COLO829 (cell line): ENCODE results near the gene PLXND1.

ENCODE experiments used
- DNase-seq: peaks from one replicate; pipeline ENCODE4 v3.0.0; 2012; ENCODE audit warnings: low spot score

The PLXND1 gene

DNA sequence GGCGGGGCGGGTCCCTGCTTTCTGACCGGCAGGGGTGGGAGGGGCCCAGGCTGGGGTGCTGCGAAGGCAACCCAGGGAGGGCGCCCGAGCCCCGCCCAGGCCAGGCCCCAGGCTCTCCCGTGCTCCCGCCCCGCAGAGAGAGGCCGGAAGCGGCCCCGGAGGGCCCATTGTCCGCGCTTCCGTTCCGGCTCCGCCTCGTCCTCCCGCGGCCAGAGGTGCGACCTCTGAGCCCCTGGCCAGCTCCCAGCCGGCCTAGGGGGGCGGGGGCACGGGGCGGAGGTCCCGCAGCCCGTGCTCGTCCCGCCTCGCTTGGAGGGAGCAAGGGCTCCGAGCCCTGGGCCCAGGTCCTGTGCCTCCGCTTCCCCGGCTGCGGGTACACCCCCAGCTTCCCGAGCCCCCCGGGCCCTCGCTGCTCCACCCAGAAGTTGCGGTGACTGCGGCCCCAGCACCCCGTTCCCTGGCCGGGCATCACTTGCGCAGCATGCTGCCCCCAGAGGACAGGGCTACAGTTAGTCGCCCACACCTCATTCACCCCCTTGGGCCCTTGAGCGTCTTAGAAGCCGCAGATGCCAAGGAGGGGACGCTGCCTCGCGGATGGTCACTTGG lies 20.4 kb upstream of the PLXND1 start:
- peak; percentile 95 for DNase-seq

- no peak for DNase-seq
Observed at GRCh38 chr3:129625072-129625874, 18.8 kb upstream of the PLXND1 start.

DNA sequence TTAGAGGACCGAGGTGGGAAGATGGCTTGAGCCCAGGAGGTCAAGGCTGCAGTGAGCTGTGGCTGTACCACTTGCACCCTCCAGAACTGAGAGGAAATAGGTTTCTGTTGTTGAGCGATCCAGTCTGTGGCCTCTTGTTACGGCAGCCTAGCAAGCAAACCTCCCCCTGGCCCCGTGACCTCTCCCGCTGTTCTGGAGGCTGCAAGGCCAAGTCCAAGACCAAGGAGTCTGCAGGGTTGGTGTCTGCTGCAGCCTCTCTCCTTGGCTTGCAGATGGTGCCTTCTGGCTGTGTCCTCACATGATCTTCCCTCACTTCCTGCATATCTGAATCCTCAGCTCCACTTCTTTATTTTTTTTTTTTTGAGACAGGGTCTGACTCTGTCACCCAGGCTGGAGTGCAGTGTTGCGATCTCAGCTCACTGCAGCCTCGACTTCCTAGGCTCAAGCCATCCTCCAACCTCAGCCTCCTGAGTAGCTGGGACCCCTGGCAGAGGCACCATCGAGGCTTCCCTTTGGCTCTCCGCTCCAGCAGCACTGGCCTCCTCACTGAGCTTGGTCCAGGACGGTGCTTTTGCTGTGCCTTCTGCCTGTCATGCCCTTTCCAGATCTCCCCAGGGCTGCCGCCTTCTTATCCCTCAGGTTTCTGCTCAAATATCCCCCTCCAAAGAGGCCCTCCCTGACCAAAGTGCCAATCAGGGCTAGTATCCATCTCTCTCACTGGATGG lies 18.0 kb upstream of the PLXND1 start:
- no peak for DNase-seq

DNA sequence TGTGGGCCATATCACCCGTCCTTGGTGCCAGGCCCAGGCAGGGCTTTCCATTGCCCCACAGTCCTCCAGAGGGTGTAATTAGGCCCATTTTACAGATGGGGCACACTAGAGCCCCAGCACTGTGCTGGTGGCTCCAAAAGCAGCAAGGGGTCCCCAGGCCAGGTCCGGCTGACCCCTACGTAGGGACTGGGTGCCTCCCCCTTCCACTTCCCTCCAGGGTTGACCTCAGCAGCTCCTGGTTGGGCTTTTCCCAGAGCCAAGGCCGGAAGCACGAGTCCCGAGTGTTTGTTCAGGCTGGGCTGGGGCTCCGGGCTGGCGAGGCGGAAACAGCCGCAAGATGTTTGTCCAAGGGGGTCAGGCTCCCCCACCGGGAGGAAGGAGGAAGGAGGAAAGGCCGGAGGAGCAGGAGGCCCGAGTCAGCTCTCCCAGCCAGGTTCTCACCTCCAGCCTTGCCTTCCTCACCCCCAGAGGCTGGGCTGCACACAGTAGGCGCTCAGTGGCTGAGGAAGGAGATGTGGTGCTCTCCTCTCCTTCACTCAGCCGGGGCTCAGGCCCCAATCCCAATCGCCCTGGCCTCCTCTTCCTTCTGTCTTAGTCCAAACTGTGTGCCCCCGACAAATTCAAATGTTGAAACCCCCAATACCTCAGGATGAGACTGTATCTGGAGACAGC lies 17.1 kb upstream of the PLXND1 start:
- no peak for DNase-seq

DNA sequence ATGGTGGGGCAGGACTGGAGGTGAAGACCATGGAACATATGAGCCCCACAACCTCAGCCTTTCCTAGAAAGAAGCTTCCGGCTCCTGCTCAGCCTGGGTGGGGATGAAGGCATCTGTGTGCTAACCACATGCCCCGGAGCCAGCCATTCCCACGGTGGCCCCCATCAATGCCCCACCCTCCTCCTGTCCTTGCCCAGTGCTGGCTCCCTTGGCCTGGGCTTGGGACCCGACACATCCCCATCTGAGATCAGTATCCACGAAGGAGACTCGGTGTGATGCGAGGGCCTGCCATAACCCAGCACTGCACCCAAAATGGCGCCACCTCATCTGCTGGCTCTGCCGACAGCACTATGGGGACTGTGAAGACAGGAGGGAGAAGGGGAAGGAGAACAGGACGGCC lies 16.5 kb upstream of the PLXND1 start:
- DNase-seq = no peak

DNA sequence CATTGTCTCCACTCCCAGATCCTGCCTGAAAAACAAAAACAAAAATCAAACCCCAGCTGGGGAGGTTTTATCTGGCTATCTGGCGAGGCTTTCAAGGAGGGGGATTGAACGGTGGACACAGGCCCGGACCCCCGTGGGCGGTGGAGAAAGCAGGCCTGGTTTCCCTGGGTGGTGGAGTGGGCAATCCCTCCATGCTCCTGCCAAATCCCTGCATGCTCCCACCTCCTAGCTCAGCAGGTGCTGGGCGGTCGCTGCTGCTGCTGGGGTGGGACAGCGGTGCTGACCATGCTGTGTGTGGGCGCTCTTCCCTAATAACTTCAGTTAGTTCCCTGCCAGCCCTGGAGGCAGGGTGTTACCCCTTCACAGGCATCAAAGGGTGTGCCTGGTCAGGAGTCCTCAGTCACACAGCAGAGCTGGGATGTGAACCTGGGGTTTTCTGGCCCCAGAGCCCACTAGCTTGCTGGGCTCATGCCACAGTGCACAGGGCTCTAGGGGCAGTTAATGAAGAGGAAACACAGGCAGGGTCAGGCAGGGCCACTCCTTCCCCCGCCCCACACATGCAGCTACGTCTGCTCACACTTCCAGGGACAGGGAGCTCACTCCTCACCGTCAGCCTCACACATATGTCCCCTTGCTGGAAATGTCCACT lies 15.9 kb upstream of the PLXND1 start:
- DNase-seq = no peak

- no peak for DNase-seq
Observed at GRCh38 chr3:129621626-129622225, 15.2 kb upstream of the PLXND1 start.

GRCh38 chr3:129620828-129621559 lies 14.5 kb upstream of the PLXND1 start:
- no peak for DNase-seq

DNA sequence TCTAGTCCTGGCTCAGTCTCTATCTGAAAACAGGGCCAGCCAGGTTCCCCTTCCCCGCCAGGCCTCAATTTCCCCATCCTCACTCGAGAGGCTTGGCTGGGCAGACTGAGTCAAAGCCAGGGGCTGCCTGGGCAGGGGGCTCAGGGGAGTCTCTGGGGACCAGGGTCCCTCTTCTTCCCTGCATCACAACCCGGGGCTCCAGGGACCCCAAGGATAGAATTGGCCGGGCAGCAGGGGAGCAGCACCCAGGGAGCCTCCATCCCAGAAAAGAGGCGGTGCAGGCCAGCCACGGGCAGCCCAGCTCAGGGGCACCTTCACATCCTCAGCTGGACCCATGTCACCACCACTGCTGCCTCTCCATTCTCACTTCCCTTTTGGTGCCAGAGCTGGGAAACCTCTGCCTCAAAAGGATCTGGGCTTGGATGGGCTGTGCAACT lies 13.3 kb upstream of the PLXND1 start:
- DNase-seq = no peak

DNA sequence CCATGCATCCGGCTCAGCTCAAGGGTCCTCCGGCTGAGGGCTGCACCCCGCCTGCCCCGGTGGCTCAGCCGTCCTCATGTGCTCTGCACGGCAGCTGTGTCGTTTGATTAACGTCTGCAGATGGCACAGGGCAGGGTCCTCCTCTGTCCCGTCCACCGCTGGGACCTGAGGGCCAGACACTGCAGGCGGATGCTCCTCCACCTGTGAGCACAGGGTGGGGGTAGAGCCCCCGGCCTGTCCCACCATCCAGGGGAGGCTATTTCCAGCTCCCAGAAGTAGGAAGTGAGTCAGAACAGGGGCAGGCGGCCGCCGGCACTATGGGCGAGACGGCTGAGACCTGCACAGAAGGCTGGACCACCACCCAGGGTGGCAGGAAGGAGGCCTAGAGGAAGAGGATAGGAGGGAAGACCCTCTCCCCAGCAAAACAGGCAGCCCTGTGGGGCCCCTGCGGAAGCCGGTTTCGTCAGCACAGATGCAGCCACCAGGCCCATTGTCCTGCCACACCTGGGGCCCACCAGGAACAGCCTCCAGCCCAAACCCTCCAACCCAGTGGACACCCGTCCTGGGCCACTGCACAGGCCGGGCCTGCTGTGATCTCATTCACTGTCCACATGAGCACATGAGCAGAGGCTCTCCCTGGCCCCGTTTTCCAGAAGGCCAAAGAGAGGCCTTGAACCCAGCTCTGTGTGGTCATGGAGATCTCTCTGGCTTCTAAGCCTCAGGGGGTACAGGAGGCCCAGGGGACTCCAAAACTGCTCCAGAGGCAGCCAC lies 12.6 kb upstream of the PLXND1 start:
- no peak for DNase-seq

GRCh38 chr3:129618186-129618820 lies 11.8 kb upstream of the PLXND1 start:
- DNase-seq = no peak

- DNase-seq = no peak
Observed at GRCh38 chr3:129617381-129618185, 11.1 kb upstream of the PLXND1 start.

- DNase-seq = no peak
Observed at GRCh38 chr3:129616713-129617112, 10.2 kb upstream of the PLXND1 start.

DNA sequence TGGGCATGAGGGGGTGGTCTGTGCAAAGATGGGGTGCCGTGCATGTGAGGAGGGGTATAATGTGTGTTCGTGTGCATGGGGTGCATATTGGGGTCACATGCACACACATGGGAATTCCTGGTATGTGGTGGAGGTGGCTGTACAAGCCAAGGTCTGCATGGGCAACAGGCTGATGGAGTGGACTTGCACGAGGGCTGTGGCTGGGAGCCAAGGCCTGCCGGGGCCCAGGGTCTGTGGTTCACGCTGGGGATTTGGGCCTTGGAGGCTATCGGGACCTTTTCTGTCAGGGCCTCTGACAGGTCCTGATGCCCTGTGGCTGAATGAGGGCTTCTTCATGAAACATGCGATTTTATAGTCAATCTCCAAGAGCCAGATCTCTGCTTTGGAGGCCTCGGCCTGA lies 9.8 kb upstream of the PLXND1 start:
- no peak for DNase-seq

- DNase-seq = no peak
Observed at GRCh38 chr3:129615751-129616281, 9.3 kb upstream of the PLXND1 start.

GRCh38 chr3:129614927-129615363 lies 8.5 kb upstream of the PLXND1 start:
- no peak for DNase-seq

DNA sequence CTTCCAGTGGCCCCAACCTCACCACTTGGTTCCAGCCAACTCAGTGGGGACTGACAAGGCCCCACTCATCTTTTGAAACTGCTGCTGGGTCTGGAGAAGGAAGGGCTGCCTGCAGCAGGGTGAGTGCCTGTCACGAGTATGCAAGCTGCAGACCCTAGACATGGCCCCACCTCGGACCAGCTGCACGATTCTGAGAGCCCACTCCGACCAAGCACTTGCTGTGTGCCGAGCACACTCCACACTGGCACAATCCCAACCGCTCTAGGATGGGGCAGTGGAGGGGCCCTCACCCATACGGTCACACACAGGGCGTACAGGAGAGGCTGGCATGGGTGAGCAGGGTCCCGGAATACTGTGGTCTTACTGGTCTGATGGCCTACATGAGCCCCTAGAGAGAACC lies 8.0 kb upstream of the PLXND1 start:
- no peak for DNase-seq

DNA sequence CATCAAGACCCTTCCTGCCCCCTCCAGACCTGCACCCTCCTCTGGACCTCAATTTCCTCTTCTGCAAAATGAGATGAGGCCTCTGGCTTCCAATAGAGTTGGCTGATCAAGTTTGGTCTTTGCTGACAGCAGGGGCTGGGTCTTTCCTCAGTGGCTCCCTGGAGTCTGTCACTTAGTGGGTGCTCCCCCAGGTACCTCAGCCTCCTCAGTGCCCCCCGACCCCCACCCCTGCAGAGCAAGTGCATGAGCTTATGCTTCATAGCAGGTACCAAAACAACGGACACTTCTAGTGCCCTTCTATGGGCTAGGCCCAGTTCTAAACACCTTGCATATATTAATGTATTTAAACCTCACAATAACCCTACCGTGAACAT lies 6.9 kb upstream of the PLXND1 start:
- no peak for DNase-seq
